ENCODE measurements around the gene SPIRE2. TPM values are rescaled to one million over a fixed set of nuclear protein-coding genes. Genes with fewer than 3 reads are reported as not detected.

The SPIRE2 gene
- total and polyA plus RNA-seq, 2 of the 13 experiments (the other 11 are each of a cell fraction or from before 2014, with no cell fraction given): 13.3 to 37.5 TPM

DNA sequence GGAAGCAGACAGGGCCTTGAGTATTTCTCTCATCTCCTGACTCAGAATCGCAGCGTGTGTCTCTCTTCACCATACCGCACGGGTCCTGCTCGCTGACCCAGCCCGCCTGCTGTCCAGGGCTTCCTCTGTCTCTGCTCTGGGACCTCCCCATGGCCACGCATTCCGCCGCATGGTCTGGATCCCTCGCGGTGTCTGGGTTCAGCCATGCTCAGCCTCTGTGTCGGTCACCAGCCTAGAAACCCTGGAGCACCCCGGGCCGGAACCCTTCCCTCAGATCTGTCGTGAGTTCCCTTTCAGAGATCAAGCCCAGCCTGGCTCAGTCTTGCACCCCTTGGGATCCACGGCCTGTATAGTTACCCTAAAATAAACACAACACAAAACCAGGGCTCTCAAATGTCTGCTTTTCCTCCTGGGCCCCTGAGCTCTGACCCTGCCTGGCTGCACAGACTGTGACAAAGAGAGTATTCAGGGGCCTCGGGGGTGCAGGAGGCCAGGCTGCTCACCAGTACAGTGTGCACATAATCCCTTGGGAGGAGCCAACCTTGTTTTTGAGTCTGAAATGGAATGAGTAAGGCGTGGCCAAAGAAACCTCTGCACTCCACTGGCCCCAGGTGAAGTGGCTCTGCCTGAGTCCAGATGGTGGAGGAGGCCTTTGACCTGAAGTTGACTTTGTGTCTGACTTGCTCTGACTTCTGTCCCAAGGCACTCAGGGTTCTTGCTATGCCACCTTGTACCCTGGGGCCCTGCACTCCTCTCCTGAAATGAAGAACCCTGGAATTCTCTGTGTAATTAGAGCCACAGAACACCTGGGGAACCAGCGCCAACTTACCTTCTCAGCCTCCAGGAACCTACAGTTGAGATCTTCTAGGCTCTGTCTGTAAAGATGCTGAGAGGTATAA is 5.8 kb upstream of the SPIRE2 start (continued):
- TF ChIP-seq SMYD3 (CRISPR knock-in tag; IDR thresholded peaks at IDR 0.05): peak; percentile 98
- peak; percentile 15; the same call in 1 of the 2 replicates for TF ChIP-seq ZNF160 (CRISPR knock-in tag; IDR thresholded peaks at IDR 0.05)
- peak; percentile 60 for TF ChIP-seq HNRNPLL (IDR thresholded peaks at IDR 0.05; ENCODE audit: low read depth, low read length, poor library complexity, severe bottlenecking)
- no peak for TF ChIP-seq ATF3 (CRISPR knock-in tag; IDR thresholded peaks at IDR 0.05)
- TF ChIP-seq ZEB1 (IDR thresholded peaks at IDR 0.05; ENCODE audit: insufficient replicate concordance, low read depth): peak; percentile 97
- TF ChIP-seq SATB2 (CRISPR knock-in tag; IDR thresholded peaks at IDR 0.05): peak; percentile 89; the same call in 1 of the 2 replicates
- TF ChIP-seq HDAC6 (IDR thresholded peaks at IDR 0.05; ENCODE audit: low read depth, low read length): no peak
- TF ChIP-seq, protein P1, sequence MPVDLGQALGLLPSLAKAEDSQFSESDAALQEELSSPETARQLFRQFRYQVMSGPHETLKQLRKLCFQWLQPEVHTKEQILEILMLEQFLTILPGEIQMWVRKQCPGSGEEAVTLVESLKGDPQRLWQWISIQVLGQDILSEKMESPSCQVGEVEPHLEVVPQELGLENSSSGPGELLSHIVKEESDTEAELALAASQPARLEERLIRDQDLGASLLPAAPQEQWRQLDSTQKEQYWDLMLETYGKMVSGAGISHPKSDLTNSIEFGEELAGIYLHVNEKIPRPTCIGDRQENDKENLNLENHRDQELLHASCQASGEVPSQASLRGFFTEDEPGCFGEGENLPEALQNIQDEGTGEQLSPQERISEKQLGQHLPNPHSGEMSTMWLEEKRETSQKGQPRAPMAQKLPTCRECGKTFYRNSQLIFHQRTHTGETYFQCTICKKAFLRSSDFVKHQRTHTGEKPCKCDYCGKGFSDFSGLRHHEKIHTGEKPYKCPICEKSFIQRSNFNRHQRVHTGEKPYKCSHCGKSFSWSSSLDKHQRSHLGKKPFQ (CRISPR knock-in tag; IDR thresholded peaks at IDR 0.05; ENCODE audit: insufficient replicate concordance): peak; percentile 98
- no peak for TF ChIP-seq ZNF543 (CRISPR knock-in tag; IDR thresholded peaks at IDR 0.05)
- TF ChIP-seq ZNF616 (CRISPR knock-in tag; IDR thresholded peaks at IDR 0.05; ENCODE audit: low read depth): 0 out of 2 replicates have a peak, but pooled peaks have one; percentile 39
- peak; percentile 72; the same call in 1 of the 2 replicates for TF ChIP-seq ZNF180 (CRISPR knock-in tag; IDR thresholded peaks at IDR 0.05; ENCODE audit: borderline replicate concordance, low read depth)
- TF ChIP-seq ZNF407 (CRISPR knock-in tag; IDR thresholded peaks at IDR 0.05; ENCODE audit: not compliant biosample characterization): peak; percentile 34
- peak; percentile 44; the same call in 1 of the 2 replicates for TF ChIP-seq KDM4B (CRISPR knock-in tag; IDR thresholded peaks at IDR 0.05)
- TF ChIP-seq SETDB1 (CRISPR knock-in tag; IDR thresholded peaks at IDR 0.05; ENCODE audit: borderline replicate concordance): no peak
- no peak for TF ChIP-seq ZNF530 (CRISPR knock-in tag; IDR thresholded peaks at IDR 0.05; ENCODE audit: low read depth)
- TF ChIP-seq, protein P2, sequence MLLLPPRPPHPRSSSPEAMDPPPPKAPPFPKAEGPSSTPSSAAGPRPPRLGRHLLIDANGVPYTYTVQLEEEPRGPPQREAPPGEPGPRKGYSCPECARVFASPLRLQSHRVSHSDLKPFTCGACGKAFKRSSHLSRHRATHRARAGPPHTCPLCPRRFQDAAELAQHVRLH (CRISPR knock-in tag; IDR thresholded peaks at IDR 0.05; ENCODE audit: borderline replicate concordance, low read depth): peak; percentile 98
- no peak for TF ChIP-seq NR3C1 (CRISPR knock-in tag; IDR thresholded peaks at IDR 0.05)
- TF ChIP-seq IRX3 (CRISPR knock-in tag; IDR thresholded peaks at IDR 0.05; ENCODE audit: borderline replicate concordance, low read depth): peak; percentile 91

Measured in HepG2 (cell line).